Heart left ventricle (tissue), 16 donors: ENCODE data around the gene CDC27. TPM values are rescaled to one million over a fixed set of nuclear protein-coding genes. Genes with fewer than 3 reads are reported as not detected.
"Not testable (repeated sequence)": the region's sequence is repeated elsewhere in the genome, so short reads cannot be mapped to it uniquely, and the experiment has no call there.

Experiments
- ATAC-seq, 4 donors: fragments of 200-7000 bp; cut with Tn5 transposase; one replicate each; pipeline ENCODE4 v1.9.1; 2020 to 2022; ENCODE audit warnings: moderate library complexity in 4 of 4, mild to moderate bottlenecking in 3 of 4, moderate number of reproducible peaks in 1 of 4
- DNase-seq, 5 donors: peaks; one replicate each; pipeline ENCODE4 v3.0.0-alpha.2; 2020
- H3K27ac ChIP-seq, 12 donors: fragments of 200-600 bp; sonication (generic) in 4 of 12; one replicate each; pipeline versions ENCODE4 v1.5.0 to v1.8.0; 2016 to 2022; ENCODE audit warnings: mild to moderate bottlenecking in 2 of 12
- H3K27me3 ChIP-seq, 9 donors: fragments of 200-600 bp; sonication (generic) in 2 of 9; one replicate each; pipeline versions ENCODE4 v1.5.1 to v1.8.0; 2016 to 2022; ENCODE audit warnings: mild to moderate bottlenecking in 3 of 9
- H3K36me3 ChIP-seq, 9 donors: fragments of 200-600 bp; sonication (generic) in 2 of 9; one replicate each; pipeline versions ENCODE4 v1.5.0 to v1.8.0; 2018 to 2022; ENCODE audit warnings: mild to moderate bottlenecking in 2 of 9
- H3K4me1 ChIP-seq, 12 donors: fragments of 200-600 bp; sonication (generic) in 4 of 12; one replicate each; pipeline versions ENCODE4 v1.5.0 to v1.8.0; 2016 to 2022; ENCODE audit warnings: mild to moderate bottlenecking in 3 of 12
- H3K4me3 ChIP-seq, 12 donors: fragments of 200-600 bp; sonication (generic) in 4 of 12; one replicate each; pipeline versions ENCODE4 v1.5.0 to v1.8.0; 2017 to 2022; ENCODE audit warnings: mild to moderate bottlenecking in 9 of 12, moderate library complexity in 4 of 12
- H3K9me3 ChIP-seq, 12 donors: fragments of 200-600 bp; sonication (generic) in 4 of 12; one replicate each; pipeline versions ENCODE4 v1.5.0 to v1.8.0; 2016 to 2022; ENCODE audit warnings: mild to moderate bottlenecking in 1 of 12
- CTCF ChIP-seq, 12 donors: fragments of 200-600 bp; sonication (generic) in 4 of 12; IDR thresholded peaks; one replicate each; pipeline versions ENCODE4 v1.5.0 to v1.8.0; 2018 to 2022; ENCODE audit warnings: antibody characterized with exemption in 12 of 12, mild to moderate bottlenecking in 5 of 12
- POLR2A ChIP-seq, 2 donors: fragments of 450-650 bp; IDR thresholded peaks; one replicate each; pipeline ENCODE4 v1.6.1; 2017; ENCODE audit warnings: antibody characterized with exemption in 2 of 2, mild to moderate bottlenecking in 2 of 2, moderate library complexity in 2 of 2
- WGBS, 4 donors: extraction: QIAGEN DNeasy Blood & Tissue Kit in 2 of 4; methylation state at CpG; one replicate each; pipeline versions ENCODE4 v1.1.5 to v1.1.7; 2013 to 2018; 5-methylcytosine and 5-hydroxymethylcytosine counted together
- intact Hi-C, 10 donors: fragments of 100-400 bp; cut with DNase I; formaldehyde crosslinking; loops; one replicate each; pipeline versions ENCODE4 v1.11.1 to v1.14.2; 2022
- polyA plus RNA-seq, 2 donors: library from polyadenylated mRNA; stranded (reverse); fragments of 200-250 nt; gene quantifications; one replicate each; pipeline ENCODE4 v1.2.3, GENCODE V29; 2013
- total RNA-seq, 9 donors: library from RNA; depleted of rRNA in 2 of 9; stranded (reverse); fragments of >200 nt in 2 of 9; fragmentation: NEBNext Ultra II Directional in 3 of 9; extraction: Animal tissue kit (Norgen Biotek cat#: 25700) in 3 of 9; gene quantifications; one replicate each; pipeline versions ENCODE4 v1.1.0 to v1.2.4, GENCODE V29; 2016 to 2023
- donor health status: ischemic (EF 13 %, LVEDD 7.1; RV severe dilation, severe dysfunction).
- donor health status: healthy with polysubstance abuse.
- donor health status: DM: no; HTN: yes; CAD: no.
- donor health status: DM: no; HTN: no; CAD: no.
- donor health status: ischemic (EF 25% LVEDD 6.9; RV normal size, moderate dysfunction).
- donor health status: ischemic (EF 25% LVEDD 5.7; RV mildly dilated, moderate dysfunction).
- donor health status: healthy.
- donor health status: DM: yes; HTN: yes; CAD: no.
- donor health status: ischemic (EF 35%, LVEDD 5.7; RV mildly dilated, moderate dysfunction).
- donor health status: nonischemic (EF 11% LVEDD 7.7; RV severe dilation, severe dysfunction).
- donor health status: DM: yes; HTN: yes; CAD: no.
- donor health status: PGD.
- donor health status: ischemic (EF 29% LVEDD 5.4; RV normal size, mild dysfunction).
- donor health status: nonischemic (EF 23%, LVEDD 6.1; RV moderate dilation, normal function).

Gene CDC27
- total and polyA plus RNA-seq, 11 donors: 10.4 to 110 (median 78.0) TPM

- intact Hi-C loops: loop anchor here in 5 of 10 donors (2.0 to 10.0 kb wide), 3 partner anchors 37 to 579 kb away; partner anchors contain the start of gene CDC27 (in 2 of the 5)
- ATAC-seq (no peak), DNase-seq (no peak)
- H3K4me3 ChIP-seq: no peak overlapping the region
- no peaks in the 10 kb centered on the region for H3K27me3 ChIP-seq
- 88 to 96% (median 90%) methylated on average over 2 of the region's 2 CpGs for WGBS, 4 donors
- peak overlapping the region; percentile 78 to 96 (median 87) for H3K27ac ChIP-seq
- no peak for TF ChIP-seq CTCF (IDR thresholded peaks at IDR 0.05)
- TF ChIP-seq POLR2A (IDR thresholded peaks at IDR 0.05): no peak
- no peaks in the 10 kb centered on the region for H3K9me3 ChIP-seq
- peaks cover 6 to 58% (median 38%) of the 10 kb centered on the region in 12 donors for H3K4me1 ChIP-seq
- H3K36me3 ChIP-seq: no peaks in the 10 kb centered on the region
Measured at GRCh38 chr17:47225911-47226688, 37.0 kb upstream of the CDC27 start.

GRCh38 chr17:47225436-47225858, 36.4 kb upstream of the CDC27 start:
- Histone ChIP-seq H3K9me3 (no peaks in the 10 kb centered on the region), H3K27me3 (no peaks in the 10 kb centered on the region), H3K36me3 (no peaks in the 10 kb centered on the region), H3K4me3 (no peak overlapping the region), H3K4me1 (peaks cover 6 to 55% (median 38%) of the 10 kb centered on the region in 12 donors), H3K27ac (peak overlapping the region; percentile 78 to 96 (median 87))
- ATAC-seq (peak; percentile 71 to 86 (median 79)), DNase-seq (peak in 4 of 5 donors; percentile 85 to 90 (median 88))
- TF ChIP-seq POLR2A (IDR thresholded peaks at IDR 0.05): no peak
- TF ChIP-seq CTCF (IDR thresholded peaks at IDR 0.05): no peak
- WGBS, 4 donors: 33 to 42% (median 38%) methylated on average over 3 of the region's 3 CpGs
- intact Hi-C loops: loop anchor here in 5 of 10 donors (2.0 to 10.0 kb wide), 3 partner anchors 37 to 579 kb away; partner anchors contain the start of gene CDC27 (in 2 of the 5)

- Histone ChIP-seq H3K4me1 (peaks cover 6 to 55% (median 38%) of the 10 kb centered on the region in 12 donors), H3K9me3 (no peaks in the 10 kb centered on the region), H3K27me3 (no peaks in the 10 kb centered on the region), H3K4me3 (no peak overlapping the region), H3K36me3 (no peaks in the 10 kb centered on the region), H3K27ac (peak overlapping the region; percentile 78 to 96 (median 87))
- WGBS, 4 donors: 19 to 38% (median 31%) methylated on average over 1 of the region's 1 CpG
- no peak for DNase-seq
- TF ChIP-seq CTCF (IDR thresholded peaks at IDR 0.05) (no peak), POLR2A (IDR thresholded peaks at IDR 0.05) (no peak)
- peak in 2 of 4 donors; percentile 2 to 3 for ATAC-seq
- intact Hi-C loops: loop anchor here in 5 of 10 donors (2.0 to 10.0 kb wide), 3 partner anchors 36 to 580 kb away; partner anchors contain the start of gene CDC27 (in 2 of the 5)
Measured at GRCh38 chr17:47224966-47225365, 35.9 kb upstream of the CDC27 start.

- not testable (repeated sequence) for H3K9me3 ChIP-seq, H3K27me3 ChIP-seq, H3K4me3 ChIP-seq, DNase-seq, H3K36me3 ChIP-seq, ATAC-seq
- peaks cover 6 to 56% (median 41%) of the 10 kb centered on the region in 12 donors for H3K4me1 ChIP-seq
- H3K27ac ChIP-seq: peak overlapping the region in 11 of 12 donors; percentile 78 to 96 (median 87)
- intact Hi-C loops: loop anchor here in 3 of 10 donors (2.0 to 10.0 kb wide), 2 partner anchors 35 to 581 kb away; partner anchors contain the start of gene CDC27 (in 2 of the 3)
- WGBS, 4 donors: 93 to 99% (median 96%) methylated on average over 2 of the region's 2 CpGs
Measured at GRCh38 chr17:47224077-47224476, 35.0 kb upstream of the CDC27 start.
